ENCODE data around the gene GALP. TPM values are rescaled to one million over a fixed set of nuclear protein-coding genes. Genes with fewer than 3 reads are reported as not detected.

GALP gene
- total and polyA plus RNA-seq, 4 donors: 0.08 to 0.63 TPM; not detected in 2

- no peak for TF ChIP-seq FOXA2 (IDR thresholded peaks at IDR 0.05)
- TF ChIP-seq HNF4A (conservative IDR thresholded peaks at IDR 0.05): no peak
- no peak for TF ChIP-seq NR2F2 (IDR thresholded peaks at IDR 0.05)
- no peak for TF ChIP-seq ZBTB33 (IDR thresholded peaks at IDR 0.05)
- TF ChIP-seq RAD21 (IDR thresholded peaks at IDR 0.05): no peak
- TF ChIP-seq RXRA (IDR thresholded peaks at IDR 0.05): no peak
- TF ChIP-seq, protein P1, sequence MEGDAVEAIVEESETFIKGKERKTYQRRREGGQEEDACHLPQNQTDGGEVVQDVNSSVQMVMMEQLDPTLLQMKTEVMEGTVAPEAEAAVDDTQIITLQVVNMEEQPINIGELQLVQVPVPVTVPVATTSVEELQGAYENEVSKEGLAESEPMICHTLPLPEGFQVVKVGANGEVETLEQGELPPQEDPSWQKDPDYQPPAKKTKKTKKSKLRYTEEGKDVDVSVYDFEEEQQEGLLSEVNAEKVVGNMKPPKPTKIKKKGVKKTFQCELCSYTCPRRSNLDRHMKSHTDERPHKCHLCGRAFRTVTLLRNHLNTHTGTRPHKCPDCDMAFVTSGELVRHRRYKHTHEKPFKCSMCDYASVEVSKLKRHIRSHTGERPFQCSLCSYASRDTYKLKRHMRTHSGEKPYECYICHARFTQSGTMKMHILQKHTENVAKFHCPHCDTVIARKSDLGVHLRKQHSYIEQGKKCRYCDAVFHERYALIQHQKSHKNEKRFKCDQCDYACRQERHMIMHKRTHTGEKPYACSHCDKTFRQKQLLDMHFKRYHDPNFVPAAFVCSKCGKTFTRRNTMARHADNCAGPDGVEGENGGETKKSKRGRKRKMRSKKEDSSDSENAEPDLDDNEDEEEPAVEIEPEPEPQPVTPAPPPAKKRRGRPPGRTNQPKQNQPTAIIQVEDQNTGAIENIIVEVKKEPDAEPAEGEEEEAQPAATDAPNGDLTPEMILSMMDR (IDR thresholded peaks at IDR 0.05; ENCODE audit: low read depth, low read length, missing input control): no peak
- TF ChIP-seq EGR1 (IDR thresholded peaks at IDR 0.05; ENCODE audit: low read depth in 2 of 2): no peak
- TF ChIP-seq YY1 (IDR thresholded peaks at IDR 0.05): no peak
- no peak for TF ChIP-seq MAX (IDR thresholded peaks at IDR 0.05)
- TF ChIP-seq, protein P2, sequence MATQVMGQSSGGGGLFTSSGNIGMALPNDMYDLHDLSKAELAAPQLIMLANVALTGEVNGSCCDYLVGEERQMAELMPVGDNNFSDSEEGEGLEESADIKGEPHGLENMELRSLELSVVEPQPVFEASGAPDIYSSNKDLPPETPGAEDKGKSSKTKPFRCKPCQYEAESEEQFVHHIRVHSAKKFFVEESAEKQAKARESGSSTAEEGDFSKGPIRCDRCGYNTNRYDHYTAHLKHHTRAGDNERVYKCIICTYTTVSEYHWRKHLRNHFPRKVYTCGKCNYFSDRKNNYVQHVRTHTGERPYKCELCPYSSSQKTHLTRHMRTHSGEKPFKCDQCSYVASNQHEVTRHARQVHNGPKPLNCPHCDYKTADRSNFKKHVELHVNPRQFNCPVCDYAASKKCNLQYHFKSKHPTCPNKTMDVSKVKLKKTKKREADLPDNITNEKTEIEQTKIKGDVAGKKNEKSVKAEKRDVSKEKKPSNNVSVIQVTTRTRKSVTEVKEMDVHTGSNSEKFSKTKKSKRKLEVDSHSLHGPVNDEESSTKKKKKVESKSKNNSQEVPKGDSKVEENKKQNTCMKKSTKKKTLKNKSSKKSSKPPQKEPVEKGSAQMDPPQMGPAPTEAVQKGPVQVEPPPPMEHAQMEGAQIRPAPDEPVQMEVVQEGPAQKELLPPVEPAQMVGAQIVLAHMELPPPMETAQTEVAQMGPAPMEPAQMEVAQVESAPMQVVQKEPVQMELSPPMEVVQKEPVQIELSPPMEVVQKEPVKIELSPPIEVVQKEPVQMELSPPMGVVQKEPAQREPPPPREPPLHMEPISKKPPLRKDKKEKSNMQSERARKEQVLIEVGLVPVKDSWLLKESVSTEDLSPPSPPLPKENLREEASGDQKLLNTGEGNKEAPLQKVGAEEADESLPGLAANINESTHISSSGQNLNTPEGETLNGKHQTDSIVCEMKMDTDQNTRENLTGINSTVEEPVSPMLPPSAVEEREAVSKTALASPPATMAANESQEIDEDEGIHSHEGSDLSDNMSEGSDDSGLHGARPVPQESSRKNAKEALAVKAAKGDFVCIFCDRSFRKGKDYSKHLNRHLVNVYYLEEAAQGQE (IDR thresholded peaks at IDR 0.05): no peak
- TF ChIP-seq FOXA1 (IDR thresholded peaks at IDR 0.05): no peak
- no peak for TF ChIP-seq SP1 (IDR thresholded peaks at IDR 0.05)
- TF ChIP-seq HNF4G (IDR thresholded peaks at IDR 0.05): no peak
- no peak for TF ChIP-seq GABPA (IDR thresholded peaks at IDR 0.05 in 1 of 2, conservative IDR thresholded peaks at IDR 0.05 in 1 of 2)
- no peak overlapping the region for H3K9ac ChIP-seq (ENCODE audit: low read depth in 1 of 2, low read length in 2 of 2)
- peaks cover 0 to under 1% (median 0%) of the 10 kb centered on the region in 4 donors for H3K4me1 ChIP-seq (ENCODE audit: control insufficient read depth in 4 of 4, insufficient read depth in 4 of 4, low read length in 3 of 4)
- no peak for DNase-seq (ENCODE audit: low spot score)
- H3K27me3 ChIP-seq (ENCODE audit: control insufficient read depth in 4 of 4, insufficient read depth in 4 of 4, low read length in 3 of 4): no peaks in the 10 kb centered on the region
- no peak overlapping the region for H3K27ac ChIP-seq (ENCODE audit: low read depth in 1 of 2, low read length in 2 of 2)
- no peak overlapping the region for H3K4me3 ChIP-seq (ENCODE audit: low read depth in 1 of 3, low read length in 3 of 3)
- 65% methylated on average over 4 of the region's 4 CpGs for WGBS
- no peaks in the 10 kb centered on the region for H3K36me3 ChIP-seq (ENCODE audit: control insufficient read depth in 4 of 4, insufficient read depth in 3 of 4, low read depth in 1 of 4, low read length in 3 of 4)
- H3K9me3 ChIP-seq (ENCODE audit: control insufficient read depth in 4 of 4, low read length in 3 of 4): no peaks in the 10 kb centered on the region
Observed at GRCh38 chr19:56211718-56212117, 35.9 kb downstream of the GALP start.
